ENCODE data around the gene AKT3. TPM values are rescaled to one million over a fixed set of nuclear protein-coding genes. Genes with fewer than 3 reads are reported as not detected.

Gene AKT3
- total and polyA plus RNA-seq, 2 of the 8 experiments (the other 6 are each of a cell fraction or from before 2014, with no cell fraction given), result 6.0 to 36.4 TPM

GRCh38 chr1:243814718-243815117 is 35.3 kb downstream of the AKT3 start:
- no peak for FAIRE-seq
- Histone ChIP-seq H3K9me3 (ENCODE audit: insufficient read depth in 2 of 2, low read depth in 1 of 2, low read length in 1 of 2) (peaks cover 2 to 6% of the 10 kb centered on the region in 2 experiments; a peak in 1 of 4 replicates), H4K91ac (replicated peaks; ENCODE audit: insufficient read length, low read length) (no peak overlapping the region), H3K79me2 (ENCODE audit: control insufficient read depth in 1 of 2, insufficient read depth in 2 of 2, low read length in 2 of 2) (no peaks in the 10 kb centered on the region), H3K18ac (ENCODE audit: extremely low read depth, low read length) (no peak overlapping the region), H4K20me1 (replicated peaks in 1 of 2; ENCODE audit: control insufficient read depth in 1 of 2, insufficient read depth in 2 of 2, low read length in 2 of 2) (peaks cover 0 to 5% of the 10 kb centered on the region in 2 experiments), H2BK20ac (ENCODE audit: low read length) (no peak overlapping the region), H3K4me2 (ENCODE audit: insufficient read depth in 1 of 2, low read depth in 2 of 2, low read length in 2 of 2) (no peak overlapping the region), H3K27ac (ENCODE audit: low read depth, low read length) (no peak overlapping the region), H3K79me1 (ENCODE audit: low read depth, low read length) (no peaks in the 10 kb centered on the region), H2BK12ac (ENCODE audit: low read depth, low read length) (no peak overlapping the region), H4K8ac (ENCODE audit: extremely low read depth, insufficient read depth, low read length) (no peak overlapping the region), H3K4ac (replicated peaks; ENCODE audit: insufficient read length, low read depth, low read length) (no peak overlapping the region), H3K9ac (replicated peaks in 1 of 4; ENCODE audit: extremely low read depth in 1 of 4, low read depth in 3 of 4, low read length in 3 of 4) (no peak overlapping the region), H3K4me3 (ENCODE audit: extremely low read depth in 1 of 4, insufficient read depth in 2 of 4, low read depth in 3 of 4, low read length in 4 of 4) (no peak overlapping the region), H3K56ac (replicated peaks; ENCODE audit: insufficient read length, low read depth, low read length) (no peak overlapping the region), H3K27me3 (replicated peaks in 1 of 4; ENCODE audit: control insufficient read depth in 3 of 4, extremely low read depth in 1 of 4, insufficient read depth in 3 of 4, low read length in 3 of 4) (no peaks in the 10 kb centered on the region), H2BK120ac (replicated peaks; ENCODE audit: low read depth, low read length) (no peak overlapping the region), H3K4me1 (replicated peaks in 1 of 4; ENCODE audit: control insufficient read depth in 3 of 4, insufficient read depth in 4 of 4, low read length in 3 of 4) (no peaks in the 10 kb centered on the region), H2BK15ac (ENCODE audit: low read length) (no peak overlapping the region), H4K5ac (ENCODE audit: insufficient read length, low read depth, low read length) (no peak overlapping the region), H3K36me3 (ENCODE audit: control insufficient read depth in 2 of 4, insufficient read depth in 4 of 4, low read length in 3 of 4) (peaks cover 0 to 4% (median 0%) of the 10 kb centered on the region in 4 experiments; a peak in 1 of 8 replicates), H2AFZ (ENCODE audit: low read length) (no peak overlapping the region), H2AK5ac (ENCODE audit: low read depth, low read length) (no peak overlapping the region), H3K23me2 (ENCODE audit: low read depth, low read length) (no peaks in the 10 kb centered on the region), H2BK5ac (ENCODE audit: low read depth, low read length) (no peak overlapping the region), H3K23ac (ENCODE audit: insufficient read length) (no peak overlapping the region), H3K14ac (ENCODE audit: insufficient read length) (no peak overlapping the region)
- POLR2A ChIA-PET (ENCODE audit: partially characterized antibody), result no interaction called here
- 96% methylated on average over 1 of the region's 1 CpG; no CpG with 5 or more reads in 1 of the 2 experiments for WGBS, 2 experiments (ENCODE audit: extremely low coverage in 1 of 2, insufficient coverage in 1 of 2, insufficient read length in 1 of 2, insufficient replicate concordance in 2 of 2, low coverage in 1 of 2, low lambda C conversion rate in 2 of 2, missing lambda C conversion rate in 1 of 2)
- TF ChIP-seq SP4 (IDR thresholded peaks at IDR 0.05; ENCODE audit: low read length) (no peak), RBBP5 (IDR thresholded peaks at IDR 0.05; ENCODE audit: borderline replicate concordance, low read depth, low read length) (no peak), NANOG (IDR thresholded peaks at IDR 0.05; ENCODE audit: insufficient read depth, low read depth, low read length, poor library complexity, severe bottlenecking) (no peak), KDM4A (IDR thresholded peaks at IDR 0.05; ENCODE audit: low read depth, low read length, severe bottlenecking) (no peak), CHD2 (IDR thresholded peaks at IDR 0.05; ENCODE audit: low read length) (no peak), ATF3 (IDR thresholded peaks at IDR 0.05; ENCODE audit: insufficient read depth, low read depth, low read length) (no peak), POLR2A (IDR thresholded peaks at IDR 0.05; ENCODE audit: control extremely low read depth in 1 of 2, low read depth in 2 of 2, low read length in 2 of 2) (no peak), MAX (IDR thresholded peaks at IDR 0.05) (no peak), E2F6 (IDR thresholded peaks at IDR 0.05) (no peak), RAD21 (IDR thresholded peaks at IDR 0.05 in 1 of 2, conservative IDR thresholded peaks at IDR 0.05 in 1 of 2; ENCODE audit: low read depth in 2 of 2, low read length in 2 of 2) (no peak), YY1 (IDR thresholded peaks at IDR 0.05; ENCODE audit: low read depth, low read length) (no peak)
- CTCF ChIA-PET (ENCODE audit: partially characterized antibody), result interaction anchor here (1.5 kb wide), 1 partner anchor 9 kb away, joined by 3 read pairs; no protein-coding TSS in a partner anchor
- no peak for DNase-seq (ENCODE audit: low read depth in 1 of 2, low spot score in 2 of 2)

Data from H1 (cell line).